Loucy (cell line): ENCODE data around the gene HSPB9.

Experiments
- EZH2phosphoT487 ChIP-seq: fragments of 200-600 bp; IDR thresholded peaks from 2 replicates; pipeline ENCODE4 v1.6.1; 2018; ENCODE audit warnings: antibody characterized with exemption, mild to moderate bottlenecking, moderate library complexity, borderline replicate concordance
- TF ChIP-seq, protein P1 (sequence below): fragments of 200-600 bp; sonication (generic); conservative IDR thresholded peaks from 2 replicates; pipeline ENCODE4 v1.5.1; 2014; ENCODE audit warnings: mild to moderate bottlenecking, antibody characterized with exemption, low read length

GRCh38 chr17:42097691-42098631, 24.6 kb upstream of the HSPB9 start, which contains the start of gene ZNF385C:
- TF ChIP-seq, protein P1, sequence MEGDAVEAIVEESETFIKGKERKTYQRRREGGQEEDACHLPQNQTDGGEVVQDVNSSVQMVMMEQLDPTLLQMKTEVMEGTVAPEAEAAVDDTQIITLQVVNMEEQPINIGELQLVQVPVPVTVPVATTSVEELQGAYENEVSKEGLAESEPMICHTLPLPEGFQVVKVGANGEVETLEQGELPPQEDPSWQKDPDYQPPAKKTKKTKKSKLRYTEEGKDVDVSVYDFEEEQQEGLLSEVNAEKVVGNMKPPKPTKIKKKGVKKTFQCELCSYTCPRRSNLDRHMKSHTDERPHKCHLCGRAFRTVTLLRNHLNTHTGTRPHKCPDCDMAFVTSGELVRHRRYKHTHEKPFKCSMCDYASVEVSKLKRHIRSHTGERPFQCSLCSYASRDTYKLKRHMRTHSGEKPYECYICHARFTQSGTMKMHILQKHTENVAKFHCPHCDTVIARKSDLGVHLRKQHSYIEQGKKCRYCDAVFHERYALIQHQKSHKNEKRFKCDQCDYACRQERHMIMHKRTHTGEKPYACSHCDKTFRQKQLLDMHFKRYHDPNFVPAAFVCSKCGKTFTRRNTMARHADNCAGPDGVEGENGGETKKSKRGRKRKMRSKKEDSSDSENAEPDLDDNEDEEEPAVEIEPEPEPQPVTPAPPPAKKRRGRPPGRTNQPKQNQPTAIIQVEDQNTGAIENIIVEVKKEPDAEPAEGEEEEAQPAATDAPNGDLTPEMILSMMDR: no peak
- no peak for TF ChIP-seq EZH2phosphoT487
